GM21619 (cell line): ENCODE data around the gene SLC25A51.
A peak's percentile ranks its signal among the peaks of the same experiment; 100 is the strongest.

ENCODE experiments used
- ATAC-seq: cut with Tn5 transposase; IDR thresholded peaks from one replicate; pipeline ENCODE4 v1.9.1; 2021; ENCODE audit not compliant: unreplicated experiment

SLC25A51 gene

GRCh38 chr9:37903647-37904444 lies at the start of gene SLC25A51:
SLC25A51 (minus strand) TSS chr9:37904127; CDS start chr9:37888550, 15,577 bp downstream.
- peak; percentile 75 for ATAC-seq

GRCh38 chr9:37953206-37953774 lies 49.4 kb upstream of the SLC25A51 start:
- ATAC-seq = peak; percentile 20

- no peak for ATAC-seq
Measured at GRCh38 chr9:37952731-37953130, 48.8 kb upstream of the SLC25A51 start.

- ATAC-seq = no peak
Measured at GRCh38 chr9:37951671-37952449, 47.9 kb upstream of the SLC25A51 start.

GRCh38 chr9:37950561-37950960 lies 46.6 kb upstream of the SLC25A51 start:
- ATAC-seq = no peak

- ATAC-seq = no peak
Measured at GRCh38 chr9:37949576-37949975, 45.6 kb upstream of the SLC25A51 start.

- ATAC-seq = no peak
Measured at GRCh38 chr9:37948417-37948980, 44.6 kb upstream of the SLC25A51 start.

- ATAC-seq = no peak
Measured at GRCh38 chr9:37947977-37948376, 44.0 kb upstream of the SLC25A51 start.

- ATAC-seq = no peak
Measured at GRCh38 chr9:37947471-37947870, 43.5 kb upstream of the SLC25A51 start.

GRCh38 chr9:37946971-37947370 lies 43.0 kb upstream of the SLC25A51 start:
- ATAC-seq = no peak

- no peak for ATAC-seq
Measured at GRCh38 chr9:37946041-37946440, 42.1 kb upstream of the SLC25A51 start.

- no peak for ATAC-seq
Measured at GRCh38 chr9:37944671-37945481, 40.9 kb upstream of the SLC25A51 start.

- no peak for ATAC-seq
Measured at GRCh38 chr9:37944266-37944650, 40.3 kb upstream of the SLC25A51 start.

- no peak for ATAC-seq
Measured at GRCh38 chr9:37943345-37944265, 39.7 kb upstream of the SLC25A51 start.

- no peak for ATAC-seq
Measured at GRCh38 chr9:37942621-37943344, 38.9 kb upstream of the SLC25A51 start.

- no peak for ATAC-seq
Measured at GRCh38 chr9:37941253-37941652, 37.3 kb upstream of the SLC25A51 start.

- no peak for ATAC-seq
Measured at GRCh38 chr9:37939575-37940095, 35.7 kb upstream of the SLC25A51 start.

- no peak for ATAC-seq
Measured at GRCh38 chr9:37938121-37938891, 34.4 kb upstream of the SLC25A51 start.
